GM21786 (cell line): ENCODE results near the gene SPINK14.

ENCODE experiments used
- ATAC-seq: cut with Tn5 transposase; IDR thresholded peaks from one replicate; pipeline ENCODE4 v1.9.1; 2021; ENCODE audit not compliant: unreplicated experiment

Gene SPINK14

DNA sequence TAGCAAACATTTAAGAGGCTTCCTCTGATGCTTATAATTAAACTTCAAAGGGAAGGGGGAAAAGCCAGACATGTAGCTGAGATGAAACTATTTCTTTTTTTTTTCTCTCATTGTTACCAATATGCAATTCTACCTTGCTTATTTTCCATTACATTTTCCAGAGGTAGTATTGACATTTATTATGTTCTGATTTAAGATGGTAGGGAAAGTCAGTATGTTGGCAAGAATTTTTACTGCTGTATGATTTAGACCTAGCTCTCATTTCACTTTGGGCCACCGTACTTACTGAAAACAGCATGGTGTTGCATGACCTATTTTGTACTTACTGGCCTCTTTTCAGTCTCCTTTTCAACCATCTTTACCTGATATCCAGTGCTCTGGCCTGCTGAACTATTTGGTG is 24.9 kb downstream of the SPINK14 start:
- ATAC-seq, result no peak

DNA sequence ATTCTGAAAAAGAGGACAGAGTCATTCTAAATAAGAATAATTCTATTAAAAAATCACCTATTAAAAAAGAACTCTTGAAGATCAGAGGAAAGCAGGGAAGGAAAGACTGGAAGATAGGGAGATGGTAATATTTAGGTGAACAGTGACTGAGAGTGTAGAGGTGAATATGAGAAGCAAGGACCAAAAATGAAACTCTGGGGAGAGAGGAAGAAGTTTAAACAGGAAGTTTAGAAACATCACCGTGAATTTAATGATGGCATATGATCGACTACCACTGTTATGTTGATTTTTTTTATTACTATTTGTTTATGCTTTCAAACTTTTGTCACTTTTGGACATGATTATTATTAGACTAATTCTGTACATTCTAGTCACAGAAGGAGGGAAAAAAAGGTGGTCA is 32.8 kb downstream of the SPINK14 start:
- no peak for ATAC-seq

GRCh38 chr5:148202531-148203203 is 34.3 kb downstream of the SPINK14 start, which contains the start of gene SPINK6:
SPINK6 (plus strand) TSS chr5:148203042; CDS start chr5:148203097, 55 bp downstream.
- ATAC-seq, result no peak

DNA sequence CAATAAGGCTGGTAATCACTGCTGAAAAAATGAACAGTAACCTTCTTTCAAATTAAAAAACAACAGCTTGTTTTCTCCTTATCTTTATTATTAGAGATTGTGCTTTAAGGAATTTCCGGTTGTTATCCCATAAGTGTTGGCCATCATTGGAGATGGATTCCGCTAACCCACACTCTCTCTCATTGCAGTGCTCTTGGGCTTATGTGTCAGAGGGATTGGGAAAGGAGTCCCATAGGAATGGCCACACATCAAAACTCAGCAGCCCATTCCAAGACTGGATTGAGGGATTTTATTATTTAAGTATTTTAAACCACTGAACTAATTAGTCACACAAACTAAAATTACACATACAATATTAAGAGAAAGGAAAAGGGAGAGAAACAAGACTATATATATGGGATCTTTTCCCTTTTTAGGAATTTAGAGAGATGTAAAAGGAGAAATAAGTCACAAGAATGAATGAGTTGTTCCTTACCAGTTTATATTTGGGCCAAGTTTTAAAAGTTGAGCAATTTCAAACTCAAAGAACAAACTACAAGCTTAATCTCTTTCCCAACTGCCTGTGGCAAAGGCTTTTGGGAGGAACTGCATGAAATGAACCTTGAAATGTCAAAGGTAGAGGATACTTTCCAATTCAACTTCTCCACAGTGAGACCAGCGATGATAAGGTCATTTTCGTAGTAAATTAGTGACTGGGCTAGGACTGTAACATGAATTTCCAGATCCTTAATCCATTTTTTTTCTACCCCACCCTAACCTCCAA is 36.9 kb downstream of the SPINK14 start:
- no peak for ATAC-seq

DNA sequence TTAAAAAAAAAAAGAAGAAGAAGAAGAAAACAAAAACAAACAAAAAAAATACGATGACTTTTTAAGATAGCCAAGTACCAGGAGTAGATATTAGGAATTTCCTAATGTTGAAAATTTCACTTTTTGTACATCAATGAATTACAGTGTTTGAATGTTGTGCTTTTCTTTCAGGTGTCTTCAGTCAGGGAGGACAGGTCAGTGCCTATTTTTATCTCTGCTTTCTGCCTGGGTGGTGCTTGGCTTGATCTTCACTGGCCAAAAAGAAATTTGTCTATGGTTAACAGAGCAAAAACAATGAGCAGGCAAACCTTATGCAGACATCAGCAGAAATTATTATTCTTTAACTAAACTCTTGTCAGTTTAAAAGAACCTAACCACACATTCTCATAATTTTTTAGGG is 37.5 kb downstream of the SPINK14 start:
- ATAC-seq, result no peak

- ATAC-seq, result no peak
Observed at GRCh38 chr5:148206620-148207019, 38.3 kb downstream of the SPINK14 start.

- no peak for ATAC-seq
Observed at GRCh38 chr5:148208226-148208625, 39.9 kb downstream of the SPINK14 start.

- ATAC-seq, result no peak
Observed at GRCh38 chr5:148209151-148209770, 40.9 kb downstream of the SPINK14 start.

- ATAC-seq, result no peak
Observed at GRCh38 chr5:148214665-148215185, 46.4 kb downstream of the SPINK14 start.

GRCh38 chr5:148221508-148221907 is 53.2 kb downstream of the SPINK14 start:
- no peak for ATAC-seq

- ATAC-seq, result no peak
Observed at GRCh38 chr5:148224117-148224742, 55.9 kb downstream of the SPINK14 start.
